Tongue (tissue), 3 donors: ENCODE data around the gene BLTP3B. TPM values are rescaled to one million over a fixed set of nuclear protein-coding genes. Genes with fewer than 3 reads are reported as not detected.

Experiments
- DNase-seq: peaks from one replicate; pipeline ENCODE4 v3.0.0-alpha.2; 2015
- small RNA-seq: library from RNA; depleted of rRNA; stranded (forward); fragments of <200 nt; gene quantifications from one replicate; pipeline ENCODE3, GENCODE V24; 2014; ENCODE audit warnings: low replicate concordance
- total RNA-seq: library from RNA; depleted of rRNA; stranded (reverse); fragments of >200 nt; gene quantifications from one replicate; pipeline ENCODE4 v1.2.3, GENCODE V29; 2014

Gene BLTP3B
- total RNA-seq, 1 donor from 2014 or later, result 29.6 TPM

- no peak for DNase-seq
Observed at GRCh38 chr12:100106861-100107260, 35.8 kb downstream of the BLTP3B start.

GRCh38 chr12:100105661-100106060 lies 37.0 kb downstream of the BLTP3B start:
- DNase-seq, result no peak

- no peak for DNase-seq
Observed at GRCh38 chr12:100101000-100101399, 41.7 kb downstream of the BLTP3B start.

Small RNA genes lying within 50 kb of the gene (small RNA-seq; reads per million reads assigned to genes)
- gene MIR1827 (not detected), gene RN7SL176P (not detected)

Other genes starting within 250 kb of the BLTP3B start
- 16.5 TPM for gene ANKS1B, start 157.9 kb downstream of the BLTP3B start, total RNA-seq
- 12.5 TPM for gene ACTR6, start 57.9 kb upstream of the BLTP3B start, total RNA-seq
- gene DEPDC4, start 124.2 kb upstream of the BLTP3B start, total RNA-seq, result 0.82 TPM
- 72.3 TPM for gene SCYL2, start 124.3 kb upstream of the BLTP3B start, total RNA-seq
- gene SLC17A8, start 214.2 kb upstream of the BLTP3B start, total RNA-seq, result 3.2 TPM